Osteoblast (primary cell): ENCODE data around the gene TUBA1B. TPM values are rescaled to one million over a fixed set of nuclear protein-coding genes. Genes with fewer than 3 reads are reported as not detected.

ENCODE experiments used
- DNase-seq: peaks from one replicate; pipeline ENCODE4 v3.0.0; 2011; ENCODE audit warnings: low spot score, mixed read lengths; ENCODE audit not compliant: insufficient read length; ENCODE audit errors: missing footprints
- H2AFZ ChIP-seq: 2 replicates; pipeline ENCODE4 v1.6.0; 2011; ENCODE audit warnings: mild to moderate bottlenecking, low read length
- H3K27ac ChIP-seq: 2 replicates; pipeline ENCODE4 v1.5.1; 2011; ENCODE audit warnings: mild to moderate bottlenecking, low read depth, low read length, moderate library complexity
- H3K27me3 ChIP-seq: 2 replicates; pipeline ENCODE4 v1.6.0; 2012; ENCODE audit warnings: mild to moderate bottlenecking, control low read depth, inconsistent platforms, low read length, moderate library complexity; ENCODE audit not compliant: insufficient read depth
- H3K36me3 ChIP-seq: 2 replicates; pipeline ENCODE4 v1.5.1; 2011; ENCODE audit warnings: mild to moderate bottlenecking, low read length, control low read depth, moderate library complexity; ENCODE audit not compliant: insufficient read depth
- H3K4me1 ChIP-seq: 2 replicates; pipeline ENCODE4 v1.5.1; 2011; ENCODE audit warnings: mild to moderate bottlenecking, low read length, control low read depth, moderate library complexity; ENCODE audit not compliant: insufficient read depth
- H3K4me2 ChIP-seq: 2 replicates; pipeline ENCODE4 v1.6.0; 2011; ENCODE audit warnings: mild to moderate bottlenecking, low read length; ENCODE audit not compliant: insufficient read depth
- H3K4me3 ChIP-seq: fragments of 200-600 bp; sonication (generic); 3 replicates; pipeline ENCODE4 v1.5.1; 2012; ENCODE audit warnings: mild to moderate bottlenecking, low read length, inconsistent platforms; ENCODE audit not compliant: insufficient read depth
- H3K79me2 ChIP-seq: 2 replicates; pipeline ENCODE4 v1.6.0; 2012; ENCODE audit warnings: mild to moderate bottlenecking, low read length, control low read depth, inconsistent platforms; ENCODE audit not compliant: insufficient read depth
- H3K9me3 ChIP-seq: 2 replicates; pipeline ENCODE4 v1.5.1; 2011; ENCODE audit warnings: low read depth, low read length, control low read depth
- H4K20me1 ChIP-seq: 2 replicates; pipeline ENCODE4 v1.6.0; 2012; ENCODE audit warnings: mild to moderate bottlenecking, low read length, control low read depth; ENCODE audit not compliant: insufficient read depth
- CTCF ChIP-seq: IDR thresholded peaks from 2 replicates; pipeline ENCODE4 v1.5.1; 2011; ENCODE audit warnings: mild to moderate bottlenecking, low read depth, low read length, moderate library complexity; ENCODE audit errors: extremely low read depth
- total RNA-seq: library from RNA; depleted of rRNA; stranded (reverse); fragments of >200 nt; gene quantifications from 2 replicates; pipeline ENCODE4 v1.2.3, GENCODE V29; 2012

The TUBA1B gene
- total RNA-seq, 1 donor, result 578 TPM

GRCh38 chr12:49092086-49092815 is 38.9 kb downstream of the TUBA1B start:
- Histone ChIP-seq H3K79me2 (no peaks in the 10 kb centered on the region), H3K27ac (no peak overlapping the region), H4K20me1 (peaks cover 2% of the 10 kb centered on the region), H3K9me3 (no peaks in the 10 kb centered on the region), H3K4me3 (peak overlapping the region; percentile 55), H3K27me3 (peaks cover 53% of the 10 kb centered on the region), H3K36me3 (peaks cover 8% of the 10 kb centered on the region), H3K4me2 (peak overlapping the region; percentile 72), H2AFZ (peak overlapping the region; percentile 46), H3K4me1 (peaks cover 11% of the 10 kb centered on the region)
- peak; percentile 95 for DNase-seq
- TF ChIP-seq CTCF, result peak; percentile 29

- Histone ChIP-seq H4K20me1 (peaks cover 2% of the 10 kb centered on the region), H3K4me3 (peak overlapping the region; percentile 55), H3K79me2 (no peaks in the 10 kb centered on the region), H3K36me3 (peaks cover 3% of the 10 kb centered on the region), H3K27me3 (peaks cover 53% of the 10 kb centered on the region), H3K27ac (no peak overlapping the region), H3K4me2 (peak overlapping the region; percentile 72), H3K9me3 (no peaks in the 10 kb centered on the region), H3K4me1 (peaks cover 11% of the 10 kb centered on the region), H2AFZ (peak overlapping the region; percentile 46)
- no peak for DNase-seq
- TF ChIP-seq CTCF, result no peak
These were observed 39.4 kb downstream of the TUBA1B start for GRCh38 chr12:49091836-49092085.

- TF ChIP-seq CTCF, result no peak
- peak overlapping the region; percentile 55 for H3K4me3 ChIP-seq
- peaks cover 2% of the 10 kb centered on the region for H4K20me1 ChIP-seq
- peaks cover 11% of the 10 kb centered on the region for H3K4me1 ChIP-seq
- H3K9me3 ChIP-seq, result no peaks in the 10 kb centered on the region
- no peak overlapping the region for H2AFZ ChIP-seq
- peak overlapping the region; percentile 72 for H3K4me2 ChIP-seq
- no peaks in the 10 kb centered on the region for H3K79me2 ChIP-seq
- peaks cover 53% of the 10 kb centered on the region for H3K27me3 ChIP-seq
- peak; percentile 55 for DNase-seq
- no peaks in the 10 kb centered on the region for H3K36me3 ChIP-seq
- no peak overlapping the region for H3K27ac ChIP-seq
These were observed 39.9 kb downstream of the TUBA1B start for GRCh38 chr12:49091056-49091835.
